MM.1S (cell line): ENCODE measurements around the gene DLEU7.

Experiments used
- DNase-seq: peaks from one replicate; pipeline ENCODE4 v3.0.0-alpha.2; 2015
- H2AFZ ChIP-seq: fragments of 300-600 bp; sonication (generic); 2 replicates; pipeline ENCODE4 v1.6.0; 2016; ENCODE audit warnings: antibody characterized with exemption, low read length
- H3F3A ChIP-seq: fragments of 300-600 bp; sonication (generic); 2 replicates; pipeline ENCODE4 v1.6.1; 2016; ENCODE audit warnings: mild to moderate bottlenecking, antibody characterized with exemption, low read length, moderate library complexity, mixed read lengths; ENCODE audit not compliant: insufficient read depth
- H3K27ac ChIP-seq: fragments of 300-600 bp; sonication (generic); 2 replicates; pipeline ENCODE4 v1.5.1; 2016; ENCODE audit warnings: mild to moderate bottlenecking, low read length
- H3K27me3 ChIP-seq: fragments of 300-600 bp; sonication (generic); replicated peaks from 2 replicates; pipeline ENCODE4 v1.6.0; 2016; ENCODE audit warnings: low read length; ENCODE audit not compliant: insufficient read depth
- H3K36me3 ChIP-seq: fragments of 300-600 bp; sonication (generic); replicated peaks from 2 replicates; pipeline ENCODE4 v1.6.1; 2016; ENCODE audit warnings: mild to moderate bottlenecking, low read length, mixed read lengths; ENCODE audit not compliant: insufficient read depth
- H3K4me1 ChIP-seq: fragments of 300-600 bp; sonication (generic); 2 replicates; pipeline ENCODE4 v1.6.1; 2016; ENCODE audit warnings: low read length, mixed read lengths
- H3K4me2 ChIP-seq: fragments of 300-600 bp; sonication (generic); 2 replicates; pipeline ENCODE4 v1.6.0; 2016; ENCODE audit warnings: low read depth, low read length
- H3K4me3 ChIP-seq: fragments of 300-600 bp; sonication (generic); 2 replicates; pipeline ENCODE4 v1.5.1; 2016; ENCODE audit warnings: low read length, mixed read lengths
- H3K79me2 ChIP-seq: fragments of 300-600 bp; sonication (generic); 2 replicates; pipeline ENCODE4 v1.6.1; 2016; ENCODE audit warnings: mixed run types, low read length, mixed read lengths
- H3K9ac ChIP-seq: fragments of 300-600 bp; sonication (generic); 2 replicates; pipeline ENCODE4 v1.6.1; 2016; ENCODE audit warnings: low read length, mixed read lengths
- H3K9me2 ChIP-seq: fragments of 300-600 bp; sonication (generic); replicated peaks from 2 replicates; pipeline ENCODE4 v1.6.1; 2016; ENCODE audit warnings: mild to moderate bottlenecking, low read length, mixed read lengths; ENCODE audit not compliant: insufficient read depth
- H3K9me3 ChIP-seq: fragments of 300-600 bp; sonication (generic); replicated peaks from 2 replicates; pipeline ENCODE4 v1.6.1; 2016; ENCODE audit warnings: mild to moderate bottlenecking, low read length, mixed read lengths; ENCODE audit not compliant: insufficient read depth
- H4K20me1 ChIP-seq: fragments of 300-600 bp; sonication (generic); 2 replicates; pipeline ENCODE4 v1.6.1; 2016; ENCODE audit warnings: mild to moderate bottlenecking, low read length, moderate library complexity, mixed read lengths; ENCODE audit not compliant: insufficient read depth
- EZH2 ChIP-seq: fragments of 300-600 bp; sonication (generic); optimal IDR thresholded peaks from 2 replicates; pipeline ENCODE3; 2017; ENCODE audit warnings: low read depth, mild to moderate bottlenecking, antibody characterized with exemption, low read length, mixed read lengths
- EZH2phosphoT487 ChIP-seq: fragments of 300-600 bp; sonication (generic); IDR thresholded peaks from 2 replicates; pipeline ENCODE4 v1.6.1; 2018; ENCODE audit warnings: antibody characterized with exemption, low read length
- TF ChIP-seq, protein P1 (sequence below): fragments of 300-600 bp; sonication (generic); IDR thresholded peaks from 2 replicates; pipeline ENCODE4 v1.5.1; 2016; ENCODE audit warnings: antibody characterized with exemption, low read length, mixed read lengths

Gene DLEU7

GRCh38 chr13:50884265-50884664 lies 40.8 kb upstream of the DLEU7 start:
- no peaks in the 10 kb centered on the region for H4K20me1 ChIP-seq
- no peak overlapping the region for H3K9ac ChIP-seq
- H3K36me3 ChIP-seq: no peaks in the 10 kb centered on the region
- TF ChIP-seq EZH2phosphoT487 (no peak), EZH2 (no peak)
- TF ChIP-seq, protein P1, sequence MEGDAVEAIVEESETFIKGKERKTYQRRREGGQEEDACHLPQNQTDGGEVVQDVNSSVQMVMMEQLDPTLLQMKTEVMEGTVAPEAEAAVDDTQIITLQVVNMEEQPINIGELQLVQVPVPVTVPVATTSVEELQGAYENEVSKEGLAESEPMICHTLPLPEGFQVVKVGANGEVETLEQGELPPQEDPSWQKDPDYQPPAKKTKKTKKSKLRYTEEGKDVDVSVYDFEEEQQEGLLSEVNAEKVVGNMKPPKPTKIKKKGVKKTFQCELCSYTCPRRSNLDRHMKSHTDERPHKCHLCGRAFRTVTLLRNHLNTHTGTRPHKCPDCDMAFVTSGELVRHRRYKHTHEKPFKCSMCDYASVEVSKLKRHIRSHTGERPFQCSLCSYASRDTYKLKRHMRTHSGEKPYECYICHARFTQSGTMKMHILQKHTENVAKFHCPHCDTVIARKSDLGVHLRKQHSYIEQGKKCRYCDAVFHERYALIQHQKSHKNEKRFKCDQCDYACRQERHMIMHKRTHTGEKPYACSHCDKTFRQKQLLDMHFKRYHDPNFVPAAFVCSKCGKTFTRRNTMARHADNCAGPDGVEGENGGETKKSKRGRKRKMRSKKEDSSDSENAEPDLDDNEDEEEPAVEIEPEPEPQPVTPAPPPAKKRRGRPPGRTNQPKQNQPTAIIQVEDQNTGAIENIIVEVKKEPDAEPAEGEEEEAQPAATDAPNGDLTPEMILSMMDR: no peak
- no peaks in the 10 kb centered on the region for H3K9me3 ChIP-seq
- H3K9me2 ChIP-seq: no peaks in the 10 kb centered on the region
- no peak overlapping the region for H3K4me2 ChIP-seq
- H2AFZ ChIP-seq: no peak overlapping the region
- H3K79me2 ChIP-seq: no peaks in the 10 kb centered on the region
- H3K4me3 ChIP-seq: no peak overlapping the region
- H3F3A ChIP-seq: 0 out of 2 replicates have a peak, but pooled peaks cover 4% of the 10 kb centered on the region
- no peak overlapping the region for H3K27ac ChIP-seq
- peaks cover 10% of the 10 kb centered on the region for H3K4me1 ChIP-seq
- H3K27me3 ChIP-seq: no peaks in the 10 kb centered on the region
- DNase-seq: no peak

- Histone ChIP-seq H3K36me3 (no peaks in the 10 kb centered on the region), H3F3A (no peaks in the 10 kb centered on the region), H2AFZ (no peak overlapping the region), H3K27ac (no peak overlapping the region), H3K4me1 (peaks cover 5% of the 10 kb centered on the region; the same call in 1 of the 2 replicates), H3K9ac (no peak overlapping the region), H3K27me3 (no peaks in the 10 kb centered on the region), H3K4me2 (no peak overlapping the region), H3K9me2 (no peaks in the 10 kb centered on the region), H3K79me2 (no peaks in the 10 kb centered on the region), H4K20me1 (no peaks in the 10 kb centered on the region), H3K9me3 (no peaks in the 10 kb centered on the region), H3K4me3 (no peak overlapping the region)
- no peak for DNase-seq
- TF ChIP-seq, protein P1: no peak
- TF ChIP-seq EZH2phosphoT487 (no peak), EZH2 (no peak)
Measured at GRCh38 chr13:50883728-50884127, 40.2 kb upstream of the DLEU7 start.

DNA sequence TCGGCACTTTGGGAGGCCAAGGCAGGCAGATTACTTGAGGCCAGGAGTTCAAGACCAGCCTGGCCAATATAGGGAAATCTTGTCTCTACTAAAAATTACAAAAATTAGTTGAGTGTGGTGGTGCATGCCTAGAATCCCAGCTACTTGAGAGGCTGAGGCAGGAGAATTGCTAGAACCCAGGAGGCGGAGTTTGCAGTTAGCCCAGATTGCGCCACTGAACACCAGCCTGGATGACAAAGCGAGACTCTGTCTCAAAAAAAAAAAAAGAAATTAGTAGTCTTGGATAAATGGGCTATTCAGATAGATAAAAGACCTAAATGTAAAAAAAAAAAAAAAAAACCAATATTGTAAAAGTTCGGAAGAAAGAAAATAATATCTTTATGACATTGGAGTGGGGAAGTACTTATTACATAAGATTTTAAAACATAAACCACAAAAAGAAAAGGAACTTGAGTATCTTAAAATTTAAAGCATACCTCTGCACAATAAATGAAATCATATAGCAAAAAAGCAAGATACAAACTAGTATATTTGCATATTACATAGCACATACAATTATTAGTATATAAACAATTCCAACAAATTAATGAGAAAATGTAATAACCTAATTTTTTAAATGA lies 39.4 kb upstream of the DLEU7 start:
- Histone ChIP-seq H3K4me1 (no peaks in the 10 kb centered on the region), H3K4me2 (no peak overlapping the region), H4K20me1 (no peaks in the 10 kb centered on the region), H3K9me3 (no peaks in the 10 kb centered on the region), H3K9me2 (no peaks in the 10 kb centered on the region), H3F3A (no peaks in the 10 kb centered on the region), H3K4me3 (no peak overlapping the region), H3K27me3 (no peaks in the 10 kb centered on the region), H3K36me3 (no peaks in the 10 kb centered on the region), H3K79me2 (no peaks in the 10 kb centered on the region), H3K9ac (no peak overlapping the region), H3K27ac (no peak overlapping the region), H2AFZ (no peak overlapping the region)
- TF ChIP-seq EZH2 (no peak), EZH2phosphoT487 (no peak)
- TF ChIP-seq, protein P1: no peak
- DNase-seq: no peak
